Measurements from ENCODE around the gene CYP3A7.
"Not testable (repeated sequence)": the region's sequence is repeated elsewhere in the genome, so short reads cannot be mapped to it uniquely, and the experiment has no call there.

CYP3A7 gene

DNA sequence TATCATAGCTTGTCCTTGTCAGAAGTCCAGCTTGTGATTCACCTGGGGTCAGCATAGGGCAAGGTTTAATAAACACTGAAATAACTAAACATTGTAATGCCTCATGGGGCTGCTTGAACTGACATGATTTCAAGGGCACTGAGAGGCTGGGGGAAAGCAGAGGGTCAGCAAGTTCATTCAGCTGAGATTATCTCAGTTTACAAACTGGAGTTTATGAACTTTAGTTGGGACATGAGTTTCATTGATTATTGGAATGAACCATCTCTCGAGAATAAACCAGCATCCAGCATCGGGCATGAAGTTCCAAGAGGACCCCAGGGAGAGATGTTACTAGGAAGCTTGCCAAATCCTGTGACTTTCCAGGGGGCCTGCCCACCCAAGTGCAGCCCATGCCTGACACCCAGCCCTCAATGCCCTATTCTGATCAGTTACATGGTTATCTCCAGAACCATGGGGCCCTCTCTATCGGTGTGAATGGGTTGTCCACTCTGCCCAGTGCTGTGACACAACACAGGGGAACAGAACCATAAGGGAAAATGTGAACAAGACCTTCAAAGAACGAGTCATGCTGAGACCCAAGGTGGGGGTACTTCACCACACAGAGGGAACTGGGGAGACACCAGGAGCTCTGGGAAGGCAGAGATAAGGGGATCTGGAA lies 7.9 kb upstream of the CYP3A7 start:
- in situ Hi-C loops (cut with MboI; ENCODE audit: low sequenced_read_pairs) = no loop called here

DNA sequence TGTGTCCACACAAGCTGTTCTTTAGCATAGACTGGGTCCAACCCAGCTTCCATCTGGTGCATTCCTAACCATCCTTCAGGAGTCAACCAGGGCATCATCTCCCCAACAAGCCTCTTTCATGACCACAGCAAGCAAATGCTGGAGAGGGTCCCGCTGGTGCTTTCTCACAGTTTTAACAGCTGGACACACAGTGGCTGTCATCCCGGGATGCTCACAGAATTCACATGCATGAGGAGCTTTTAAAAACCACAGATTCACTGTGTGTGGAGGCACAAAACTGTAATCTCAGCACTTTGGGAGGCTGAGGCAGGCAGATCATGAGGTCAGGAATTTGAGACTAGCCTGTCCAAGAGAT lies 6.4 kb upstream of the CYP3A7 start:
- in situ Hi-C loops (cut with MboI; ENCODE audit: low sequenced_read_pairs) = no loop called here

DNA sequence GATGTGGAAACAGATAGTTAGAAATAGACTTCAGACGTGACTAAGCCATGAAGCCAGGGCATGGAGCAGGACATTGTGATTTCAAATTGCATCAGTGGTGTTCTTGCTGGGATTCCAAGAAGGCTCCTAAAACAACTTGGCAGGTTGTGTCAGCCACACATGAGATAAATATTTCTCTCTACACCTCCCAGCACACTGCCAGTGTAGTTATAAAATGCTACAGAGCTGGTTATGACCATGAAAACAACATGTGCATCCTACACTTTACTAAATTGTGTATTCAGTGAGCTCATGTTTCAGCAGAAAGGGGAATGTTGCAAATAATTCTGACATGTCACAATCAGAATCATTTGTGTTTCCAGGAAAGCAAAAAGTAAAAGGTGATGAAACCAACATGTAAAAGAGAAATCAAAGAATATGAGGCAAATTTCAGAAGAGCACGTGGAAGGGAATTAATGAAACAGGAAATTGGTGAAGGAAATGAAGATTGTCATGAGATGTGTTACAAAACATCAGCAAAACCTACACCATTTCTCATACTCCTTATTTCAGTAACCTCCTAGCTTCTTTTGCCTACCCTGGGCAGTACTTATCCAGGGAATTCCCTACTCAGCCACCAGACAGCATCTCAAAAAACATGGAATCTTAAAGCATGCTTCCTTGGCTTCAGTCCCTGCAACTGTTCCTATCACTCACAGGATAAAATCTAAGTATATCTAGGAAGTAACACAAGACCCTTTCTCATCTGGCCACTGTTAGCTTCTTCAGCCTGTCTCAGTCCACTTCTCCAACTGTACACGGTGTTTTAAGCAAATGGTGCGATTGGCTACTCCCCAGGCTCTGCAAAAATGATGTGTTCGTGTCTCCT lies 5.8 kb upstream of the CYP3A7 start:
- in situ Hi-C loops (cut with MboI; ENCODE audit: low sequenced_read_pairs) = no loop called here

DNA sequence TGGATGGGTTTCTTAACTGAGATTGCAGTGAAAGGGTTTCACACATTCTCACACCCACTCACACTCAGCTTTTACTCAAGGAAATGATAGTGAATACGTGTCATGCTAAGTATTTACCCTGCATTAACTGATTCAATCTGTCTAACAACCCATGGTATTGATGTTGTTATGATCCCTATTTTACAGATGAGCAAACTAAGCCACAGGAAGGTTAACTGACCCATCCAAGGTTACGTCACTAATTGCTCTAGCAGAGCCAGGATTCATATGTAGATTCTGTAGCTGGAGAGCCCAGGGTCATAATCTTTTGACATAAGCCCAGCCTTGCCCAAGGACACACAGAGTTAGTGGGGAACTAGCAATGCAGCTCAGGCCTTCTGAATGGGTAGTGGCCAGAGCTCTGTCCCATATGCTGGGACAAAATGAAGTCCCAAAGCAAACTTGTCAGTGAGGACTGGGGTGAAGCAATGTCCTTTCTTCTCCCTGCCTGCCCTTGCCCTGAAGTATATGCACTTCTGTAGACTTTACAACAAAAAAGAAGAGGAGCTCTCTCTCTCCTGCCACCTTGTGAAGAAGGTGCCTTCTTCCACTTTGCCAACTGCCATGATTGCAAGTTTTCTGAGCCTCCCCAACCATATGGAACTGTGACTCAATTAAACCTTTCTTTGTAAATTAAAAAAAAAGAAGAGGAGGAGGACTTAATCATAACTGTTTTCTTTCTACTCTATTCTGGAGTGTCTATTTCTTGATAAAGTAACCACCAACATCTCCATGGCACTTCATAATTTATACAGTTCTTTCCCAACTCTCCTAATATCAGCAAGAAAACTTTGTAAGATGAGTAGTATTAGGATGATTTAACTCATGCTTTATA lies 4.9 kb upstream of the CYP3A7 start:
- in situ Hi-C loops (cut with MboI; ENCODE audit: low sequenced_read_pairs) = no loop called here

DNA sequence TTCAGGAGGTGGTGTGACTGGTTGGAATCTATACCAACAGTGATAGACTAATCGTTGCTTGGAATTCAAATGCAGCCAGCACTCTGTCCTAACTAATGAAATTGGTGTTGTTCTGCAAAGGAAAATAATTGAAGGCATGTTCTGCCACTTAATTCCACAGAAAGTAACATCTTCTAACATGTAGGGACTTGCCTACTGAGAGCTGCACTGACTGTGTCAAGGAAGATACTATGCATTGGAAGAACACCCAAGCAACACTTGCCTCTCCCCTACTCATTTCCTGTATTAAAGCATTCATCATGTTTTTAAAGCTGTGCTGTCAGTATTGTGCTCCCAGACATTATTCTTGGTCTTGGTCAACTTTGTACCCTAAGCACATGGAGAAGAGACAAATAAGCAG lies 2.7 kb upstream of the CYP3A7 start:
- in situ Hi-C loops (cut with MboI; ENCODE audit: low sequenced_read_pairs) = no loop called here

DNA sequence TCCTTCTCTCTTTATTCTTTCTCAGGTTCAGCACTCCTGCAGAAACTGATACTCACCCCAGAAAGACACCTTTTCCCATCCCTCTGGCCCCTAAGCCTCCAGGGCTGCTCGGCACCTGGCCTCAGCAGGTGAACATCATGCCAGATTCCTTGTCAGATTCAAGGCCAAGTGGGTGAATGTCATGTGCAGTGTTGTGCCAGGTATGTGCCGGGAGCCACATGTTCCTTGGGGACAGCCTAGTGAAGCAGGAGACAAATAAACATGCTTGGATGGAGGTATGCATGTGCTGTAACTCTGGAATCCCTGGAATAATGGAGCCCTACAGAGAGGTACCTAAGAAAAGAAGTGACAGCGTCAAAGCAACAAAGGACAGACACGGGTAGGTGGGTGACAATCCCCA lies 1.7 kb upstream of the CYP3A7 start:
- in situ Hi-C loops (cut with MboI; ENCODE audit: low sequenced_read_pairs) = not testable (repeated sequence)

DNA sequence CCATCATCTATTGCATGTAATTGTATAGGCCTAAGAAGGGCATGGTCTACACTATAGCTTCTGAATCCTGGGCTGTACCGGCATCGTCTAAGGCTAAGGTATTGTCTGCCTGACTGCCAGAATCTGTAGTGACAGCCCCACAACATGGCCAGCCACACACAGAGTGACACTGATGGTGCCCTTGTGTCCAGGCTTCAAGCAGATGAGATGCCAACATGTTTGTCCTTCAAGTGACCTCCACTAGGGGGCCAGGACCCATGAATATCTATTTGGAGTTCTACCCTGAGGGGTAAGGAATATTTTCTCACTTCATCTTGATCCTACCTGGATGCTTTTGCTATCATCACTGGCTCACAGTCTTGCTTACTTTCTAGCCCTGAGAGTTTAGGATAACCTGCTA lies 1.5 kb downstream of the CYP3A7 start:
- in situ Hi-C loops (cut with MboI; ENCODE audit: low sequenced_read_pairs) = no loop called here

DNA sequence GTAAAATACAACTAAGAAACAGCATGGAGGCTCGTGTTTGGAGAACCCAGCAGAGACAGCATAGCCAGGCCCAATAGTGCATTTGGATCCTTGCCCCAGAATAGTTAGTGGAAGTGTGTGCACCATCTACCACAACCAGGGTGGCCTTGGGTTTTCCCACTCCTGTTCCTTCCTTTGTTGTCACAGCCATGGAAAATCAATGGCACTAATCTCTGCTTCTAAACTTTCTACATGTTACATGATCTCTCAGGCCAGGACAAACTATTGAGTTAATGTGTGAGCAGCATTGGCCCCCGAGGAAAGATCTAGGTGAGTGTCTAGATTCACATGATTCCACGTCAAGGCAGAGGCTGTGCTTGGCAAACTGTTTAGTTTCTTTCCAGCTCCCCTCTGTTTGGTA lies 2.0 kb downstream of the CYP3A7 start:
- in situ Hi-C loops (cut with MboI; ENCODE audit: low sequenced_read_pairs) = no loop called here

DNA sequence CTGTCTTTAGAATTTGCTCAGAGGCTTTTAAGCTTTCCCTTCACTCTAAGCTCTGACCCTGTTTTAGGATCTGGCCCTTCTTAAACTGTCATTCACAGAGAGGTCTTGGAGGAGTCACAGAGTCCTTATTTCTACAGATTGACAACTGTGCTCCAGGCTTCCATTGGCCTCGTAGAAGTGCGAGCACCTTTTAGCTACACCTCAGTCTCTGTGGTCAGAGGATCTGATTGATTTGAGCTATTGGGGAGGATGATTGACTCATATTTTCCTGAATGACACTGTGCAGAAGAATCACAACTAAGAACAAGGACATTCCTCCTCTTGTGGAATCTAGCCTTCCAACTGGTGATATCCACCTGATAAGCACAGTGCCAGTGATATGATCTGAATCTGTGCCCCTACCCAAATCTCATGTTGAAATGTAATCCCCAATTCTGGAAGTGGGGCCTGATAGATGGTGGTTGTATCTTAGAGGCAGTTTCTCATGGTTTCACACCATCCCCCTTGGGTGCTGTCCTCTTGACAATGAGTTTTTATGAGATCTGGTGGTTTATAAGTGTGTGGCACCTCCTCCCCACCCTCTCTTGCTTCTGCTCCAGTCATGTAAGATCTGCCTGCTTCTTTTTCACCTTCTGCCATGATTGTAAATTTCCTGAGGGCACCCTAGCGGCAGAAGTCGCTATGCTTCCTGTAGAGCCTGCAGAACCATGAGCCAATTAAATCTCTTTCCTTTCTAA lies 3.2 kb downstream of the CYP3A7 start:
- in situ Hi-C loops (cut with MboI; ENCODE audit: low sequenced_read_pairs) = no loop called here

DNA sequence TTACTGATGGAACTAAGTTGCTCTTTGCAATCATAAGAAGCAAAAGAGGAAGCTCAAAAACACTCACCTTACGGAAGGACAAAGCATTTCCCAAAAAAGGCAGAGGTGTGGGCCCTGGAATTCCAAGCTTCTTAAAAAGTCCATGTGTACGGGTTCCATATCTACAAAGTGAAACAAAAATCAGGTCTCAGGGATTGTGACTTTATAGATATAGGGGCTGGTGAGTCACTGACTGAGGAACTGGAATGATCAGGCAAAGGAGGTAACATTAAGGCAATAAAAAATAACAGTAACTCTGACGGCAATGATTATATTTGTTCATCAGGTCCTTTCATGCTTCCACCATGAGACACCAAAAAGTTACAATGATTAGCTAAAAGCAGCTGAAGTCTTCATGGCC lies 4.0 kb downstream of the CYP3A7 start:
- in situ Hi-C loops (cut with MboI; ENCODE audit: low sequenced_read_pairs) = no loop called here

DNA sequence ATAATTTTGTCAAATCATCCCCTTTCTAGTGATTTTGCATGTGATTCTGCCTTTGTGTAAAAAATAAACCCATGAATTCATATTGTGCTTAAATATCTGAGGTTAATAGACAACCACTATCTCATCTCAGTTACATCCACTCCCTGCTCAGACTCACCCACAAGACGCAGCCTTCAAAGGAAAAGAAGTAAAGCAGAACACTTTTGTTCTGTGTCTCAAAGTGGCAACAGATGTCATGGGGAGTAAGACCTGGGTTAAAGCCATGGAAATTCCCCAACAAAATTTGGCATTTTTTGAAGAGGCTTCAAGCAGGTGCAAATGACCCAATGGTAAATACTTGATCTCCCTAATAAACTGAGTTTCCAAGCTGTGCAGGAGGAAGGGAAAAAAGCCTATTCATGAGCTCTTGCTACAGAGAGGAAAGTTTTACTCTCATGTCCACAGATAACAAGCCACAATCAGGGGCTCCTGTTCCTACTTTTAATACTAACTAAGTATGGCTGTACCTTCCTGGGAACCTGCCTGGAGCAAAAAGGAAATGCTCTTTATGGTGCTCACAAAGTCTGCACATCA lies 4.7 kb downstream of the CYP3A7 start:
- in situ Hi-C loops (cut with MboI; ENCODE audit: low sequenced_read_pairs) = no loop called here

DNA sequence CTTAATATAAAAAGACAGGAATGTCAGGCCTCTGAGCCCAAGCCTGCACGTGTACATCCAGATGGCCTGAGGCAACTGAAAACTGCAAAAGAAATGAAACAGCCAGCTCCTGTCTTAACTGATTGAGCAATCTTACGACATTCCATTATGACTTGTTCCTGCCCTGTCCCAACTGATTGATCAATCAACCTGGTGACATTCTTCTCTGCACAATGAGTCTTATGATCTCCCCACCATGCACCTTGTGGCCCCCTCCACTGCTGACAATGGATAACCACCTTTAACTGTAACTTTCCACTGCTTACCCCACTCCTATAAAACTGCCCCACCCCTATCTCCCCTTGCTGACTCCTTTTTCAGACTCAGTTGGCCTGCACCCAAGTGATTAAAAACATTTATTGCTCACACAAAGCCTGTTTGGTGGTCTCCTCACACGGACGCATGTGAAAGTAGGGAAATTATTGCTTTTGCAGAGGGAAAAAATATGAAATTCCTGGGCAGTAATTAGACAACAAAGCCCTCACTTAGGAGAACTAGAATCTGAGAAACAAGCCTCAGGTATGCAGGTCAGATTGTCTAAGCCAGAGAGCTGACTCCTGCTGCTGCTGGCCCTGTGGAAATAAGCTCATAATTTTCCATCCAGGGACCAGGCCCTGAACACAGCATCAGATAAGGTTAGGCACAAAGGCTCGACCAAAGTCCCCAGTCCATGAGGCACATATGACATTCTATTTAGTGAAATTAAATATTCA lies 5.3 kb downstream of the CYP3A7 start:
- in situ Hi-C loops (cut with MboI; ENCODE audit: low sequenced_read_pairs) = no loop called here

DNA sequence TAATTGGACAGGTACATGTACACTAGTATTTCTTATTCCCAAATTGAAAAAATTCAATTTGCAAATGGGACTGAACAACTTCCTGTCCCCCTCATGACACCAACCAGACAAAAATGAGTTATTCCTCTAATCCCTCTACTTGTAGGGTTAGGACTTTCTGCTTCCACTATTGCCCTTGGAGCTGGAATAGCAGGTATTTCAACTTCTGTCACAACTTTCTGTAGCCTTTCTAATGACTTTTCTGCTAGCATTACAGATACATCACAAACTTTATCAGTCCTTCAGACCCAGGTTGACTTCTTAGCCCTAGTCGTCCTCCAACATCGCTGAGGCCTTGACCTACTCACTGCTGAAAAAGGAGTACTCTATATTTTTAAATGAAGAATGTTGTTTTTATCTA lies 6.4 kb downstream of the CYP3A7 start:
- in situ Hi-C loops (cut with MboI; ENCODE audit: low sequenced_read_pairs) = no loop called here

DNA sequence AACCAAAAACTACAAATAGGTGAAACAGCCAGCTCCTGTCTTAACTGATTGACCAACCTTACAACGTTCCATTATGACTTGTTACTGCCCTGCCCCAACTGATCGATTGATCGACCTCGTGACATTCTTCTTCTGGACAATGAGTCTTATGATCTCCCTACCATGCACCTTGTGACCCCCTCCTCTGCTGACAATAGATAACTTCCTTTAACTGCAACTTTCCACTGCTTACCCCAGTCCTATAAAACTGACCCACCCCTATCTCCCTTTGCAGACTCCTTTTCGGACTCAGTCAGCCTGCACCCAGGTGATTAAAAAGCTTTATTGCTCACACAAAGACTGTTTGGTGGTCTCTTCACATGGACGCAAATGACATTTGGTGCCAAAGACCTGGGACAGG lies 11.8 kb downstream of the CYP3A7 start:
- in situ Hi-C loops (cut with MboI; ENCODE audit: low sequenced_read_pairs) = not testable (repeated sequence)

DNA sequence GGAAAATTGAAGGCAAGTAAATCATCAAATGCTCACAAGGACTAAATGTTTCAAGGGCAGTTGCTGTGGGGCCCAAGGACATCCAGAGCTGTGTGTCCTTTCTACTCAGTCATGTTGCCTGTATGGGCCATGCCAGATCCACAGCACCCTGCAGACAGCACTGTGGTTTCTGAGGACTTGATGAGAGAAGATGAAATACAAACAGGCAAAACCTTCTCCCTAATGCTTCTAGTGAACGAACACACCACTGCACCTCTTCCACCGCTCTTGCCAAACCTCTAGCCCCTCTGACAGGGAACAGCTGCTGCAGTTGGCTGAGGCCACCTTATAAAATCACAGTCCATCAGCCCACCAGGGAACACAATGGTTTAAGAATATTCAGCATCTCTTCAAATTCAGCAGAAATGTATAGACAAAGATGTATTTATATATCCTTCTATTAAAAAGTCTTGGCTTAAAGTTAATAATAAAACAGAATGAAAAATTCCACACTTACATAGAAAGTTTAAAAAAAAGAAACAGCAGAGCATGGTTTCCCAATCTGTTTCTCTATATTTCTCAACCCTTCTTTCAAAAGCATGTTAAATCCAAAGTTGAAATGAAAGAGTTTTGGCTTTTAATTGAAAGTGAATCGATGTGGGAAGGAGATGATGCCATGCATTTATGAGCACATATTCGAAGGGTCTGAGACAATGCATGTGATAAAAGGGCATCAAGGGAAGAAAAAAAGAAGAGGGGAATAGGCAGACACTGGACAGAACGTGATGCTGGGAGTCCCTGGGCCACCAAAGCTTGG lies 14.0 kb downstream of the CYP3A7 start:
- in situ Hi-C loops (cut with MboI; ENCODE audit: low sequenced_read_pairs) = no loop called here

DNA sequence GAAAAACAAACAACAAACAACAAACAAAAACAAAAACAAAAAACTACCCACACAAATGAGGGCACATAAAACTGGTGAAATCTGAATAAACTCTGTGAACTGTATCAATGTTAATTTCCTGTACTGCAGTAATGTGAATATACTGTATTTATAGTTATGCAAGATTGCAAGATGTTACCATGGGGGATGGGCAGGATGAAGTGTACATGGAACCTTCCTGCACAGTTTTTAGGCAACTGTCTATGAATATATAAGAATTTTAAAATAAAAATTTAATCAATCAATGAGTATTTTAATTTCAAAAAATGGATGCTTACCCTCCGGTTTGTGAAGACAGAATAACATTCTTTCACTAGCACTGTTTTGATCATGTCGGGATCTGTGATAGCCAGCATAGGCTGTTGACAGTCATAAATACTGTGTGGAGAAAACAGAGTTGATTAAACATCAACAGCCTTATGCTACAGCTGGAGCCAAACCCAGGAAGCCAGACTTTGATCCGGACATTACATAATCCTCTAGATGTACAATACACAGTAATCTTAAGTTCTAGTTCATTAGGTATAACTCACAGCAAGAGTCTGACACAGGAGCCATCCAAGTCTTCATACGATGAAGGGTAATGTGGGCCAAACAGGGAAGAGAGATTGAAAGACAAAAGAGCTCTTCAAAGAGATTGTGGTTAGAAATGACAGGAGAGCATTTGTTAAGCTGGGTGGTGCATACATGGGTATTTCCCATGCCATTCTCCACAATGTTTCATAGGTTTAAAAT lies 14.8 kb downstream of the CYP3A7 start:
- in situ Hi-C loops (cut with MboI; ENCODE audit: low sequenced_read_pairs) = no loop called here

DNA sequence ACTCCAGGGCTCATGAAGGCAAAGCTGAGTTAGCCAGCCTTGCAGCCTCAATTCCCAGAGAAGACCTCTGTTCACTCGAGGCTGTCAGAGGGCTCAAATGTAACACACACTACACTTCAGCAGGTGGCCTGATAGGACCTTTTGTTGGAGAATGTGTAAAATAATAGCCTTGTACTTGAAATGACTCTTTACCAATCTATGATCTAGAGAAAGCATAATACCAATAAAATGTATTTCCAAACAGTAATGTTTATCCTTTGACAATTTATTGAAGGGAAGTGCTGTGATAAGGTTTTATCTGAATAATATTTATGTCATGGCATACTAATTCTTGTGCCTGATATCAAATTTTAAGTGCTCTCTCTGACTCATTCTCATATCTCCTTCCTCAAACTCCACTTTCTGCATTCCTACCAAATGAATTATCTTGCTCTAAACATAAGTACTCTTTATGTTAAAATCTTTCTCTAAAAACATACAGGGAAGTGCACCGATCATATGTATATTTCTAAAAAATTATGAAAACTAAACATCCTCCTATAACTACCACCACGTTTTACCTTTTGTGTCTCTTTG lies 20.9 kb downstream of the CYP3A7 start:
- in situ Hi-C loops (cut with MboI; ENCODE audit: low sequenced_read_pairs) = no loop called here

Data from HL-60/S4 (cell line).